ENCODE measurements around the gene OR6J1.

DNA sequence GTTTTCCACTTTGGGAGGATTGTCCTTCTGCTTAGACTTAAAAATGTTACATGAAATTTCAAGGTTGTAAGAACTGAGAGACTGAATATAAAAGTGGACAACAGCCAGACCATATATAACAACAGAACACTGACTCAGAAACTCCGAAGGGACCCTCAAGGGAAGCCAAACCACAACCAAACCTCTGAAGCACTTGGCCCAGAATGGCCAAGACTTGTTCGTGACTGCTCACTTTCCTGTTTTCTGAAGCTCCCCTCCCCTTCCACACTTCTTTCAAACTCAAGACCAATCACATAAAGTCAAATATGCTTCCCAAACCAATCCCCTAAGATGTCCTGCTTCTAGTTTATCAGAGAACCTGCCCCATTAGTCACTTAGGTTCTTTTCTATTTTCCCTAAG is 13.7 kb downstream of the OR6J1 start:
- no peak for TF ChIP-seq POLR2A (IDR thresholded peaks at IDR 0.05)
- TF ChIP-seq CTCF (IDR thresholded peaks at IDR 0.05), result no peak
- TF ChIP-seq POLR2AphosphoS5 (IDR thresholded peaks at IDR 0.05), result no peak

Measured in gastroesophageal sphincter (tissue), 3 donors.